Amniotic stem cell (primary cell): Measurements from ENCODE around the gene INVS.
"Not testable (repeated sequence)": the region's sequence is repeated elsewhere in the genome, so short reads cannot be mapped to it uniquely, and the experiment has no call there.

Experiments used
- DNase-seq: peaks from one replicate; lab custom pipeline; 2025; lab: John Stamatoyannopoulos, UW

The INVS gene

GRCh38 chr9:100196215-100196614, 97.2 kb downstream of the INVS start:
- DNase-seq = no peak

GRCh38 chr9:100196828-100197227, 97.8 kb downstream of the INVS start:
- DNase-seq = no peak

GRCh38 chr9:100197553-100197952, 98.5 kb downstream of the INVS start:
- DNase-seq = no peak

GRCh38 chr9:100202806-100203205, 103.8 kb downstream of the INVS start:
- no peak for DNase-seq

GRCh38 chr9:100204796-100205195, 105.8 kb downstream of the INVS start:
- DNase-seq = no peak

- DNase-seq = no peak
Observed at GRCh38 chr9:100206899-100207298, 107.9 kb downstream of the INVS start.

- DNase-seq = no peak
Observed at GRCh38 chr9:100208673-100209072, 109.6 kb downstream of the INVS start.

GRCh38 chr9:100211476-100211875, 112.4 kb downstream of the INVS start:
- no peak for DNase-seq

GRCh38 chr9:100213730-100214477, 114.9 kb downstream of the INVS start:
- DNase-seq = peak; percentile 4

GRCh38 chr9:100216178-100216787, 117.2 kb downstream of the INVS start:
- DNase-seq = no peak

GRCh38 chr9:100217536-100217935, 118.5 kb downstream of the INVS start:
- no peak for DNase-seq

GRCh38 chr9:100219347-100219746, 120.3 kb downstream of the INVS start:
- no peak for DNase-seq

- DNase-seq = no peak
Observed at GRCh38 chr9:100220936-100221335, 121.9 kb downstream of the INVS start.

- no peak for DNase-seq
Observed at GRCh38 chr9:100221538-100221937, 122.5 kb downstream of the INVS start.

- peak; percentile 24 for DNase-seq
Observed at GRCh38 chr9:100222674-100223073, 123.6 kb downstream of the INVS start.

- no peak for DNase-seq
Observed at GRCh38 chr9:100227636-100228035, 128.6 kb downstream of the INVS start.

GRCh38 chr9:100228352-100228869, 129.4 kb downstream of the INVS start:
- DNase-seq = no peak

- DNase-seq = no peak
Observed at GRCh38 chr9:100229136-100229535, 130.1 kb downstream of the INVS start.

GRCh38 chr9:100229561-100229960, 130.5 kb downstream of the INVS start:
- DNase-seq = no peak

- not testable (repeated sequence) for DNase-seq
Observed at GRCh38 chr9:100236986-100237385, 137.9 kb downstream of the INVS start.

- no peak for DNase-seq
Observed at GRCh38 chr9:100240512-100240911, 141.5 kb downstream of the INVS start.

- no peak for DNase-seq
Observed at GRCh38 chr9:100267211-100267610, 168.2 kb downstream of the INVS start.

- DNase-seq = no peak
Observed at GRCh38 chr9:100268271-100268670, 169.2 kb downstream of the INVS start.

GRCh38 chr9:100269656-100270055, 170.6 kb downstream of the INVS start:
- no peak for DNase-seq
